ENCODE measurements around the gene EEF1E1. TPM values are rescaled to one million over a fixed set of nuclear protein-coding genes. Genes with fewer than 3 reads are reported as not detected.

EEF1E1 gene
- total RNA-seq, 4 donors from 2014 or later: 14.9 to 27.0 TPM; not detected in 2

DNA sequence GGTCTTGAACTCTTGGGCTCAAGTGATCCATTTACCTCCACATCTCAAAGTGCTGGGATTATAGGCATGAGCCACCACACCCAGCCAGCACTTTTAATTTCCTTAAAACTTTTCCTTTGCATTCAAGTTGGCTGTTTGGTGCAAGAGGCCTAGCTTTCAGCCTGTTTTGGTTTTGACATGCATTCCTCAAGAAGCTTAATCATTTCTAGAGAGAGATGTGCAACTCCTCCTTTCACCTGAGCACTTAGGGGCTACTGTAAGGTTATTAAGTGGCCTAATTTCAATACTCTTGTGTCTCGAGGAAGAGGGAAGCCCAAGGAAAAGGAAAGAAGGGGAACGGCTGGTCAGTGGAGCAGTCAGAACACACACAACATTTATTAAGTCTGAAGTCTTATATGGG is 24.4 kb downstream of the EEF1E1 start:
- H3K4me1 ChIP-seq: peaks cover 0 to 3% (median 0%) of the 10 kb centered on the region in 4 donors
- no peaks in the 10 kb centered on the region for H3K9me3 ChIP-seq
- DNase-seq: no peak
- WGBS, 2 donors (ENCODE audit: low coverage in 1 of 2): 61 to 80% methylated on average over 2 of the region's 2 CpGs
- intact Hi-C loops (cut with DNase I; ENCODE audit: low total_unique reads): no loop called here
- no peaks in the 10 kb centered on the region for H3K36me3 ChIP-seq
- in situ Hi-C loops (cut with MboI; ENCODE audit: low pct_ligation_motif_present in 1 of 4, low pct_unique_long_range_greater_than_20kb in 1 of 4, low sequenced_read_pairs in 3 of 4): no loop called here
- no peak overlapping the region for H3K27ac ChIP-seq
- H3K27me3 ChIP-seq: no peaks in the 10 kb centered on the region
- TF ChIP-seq, protein P1, sequence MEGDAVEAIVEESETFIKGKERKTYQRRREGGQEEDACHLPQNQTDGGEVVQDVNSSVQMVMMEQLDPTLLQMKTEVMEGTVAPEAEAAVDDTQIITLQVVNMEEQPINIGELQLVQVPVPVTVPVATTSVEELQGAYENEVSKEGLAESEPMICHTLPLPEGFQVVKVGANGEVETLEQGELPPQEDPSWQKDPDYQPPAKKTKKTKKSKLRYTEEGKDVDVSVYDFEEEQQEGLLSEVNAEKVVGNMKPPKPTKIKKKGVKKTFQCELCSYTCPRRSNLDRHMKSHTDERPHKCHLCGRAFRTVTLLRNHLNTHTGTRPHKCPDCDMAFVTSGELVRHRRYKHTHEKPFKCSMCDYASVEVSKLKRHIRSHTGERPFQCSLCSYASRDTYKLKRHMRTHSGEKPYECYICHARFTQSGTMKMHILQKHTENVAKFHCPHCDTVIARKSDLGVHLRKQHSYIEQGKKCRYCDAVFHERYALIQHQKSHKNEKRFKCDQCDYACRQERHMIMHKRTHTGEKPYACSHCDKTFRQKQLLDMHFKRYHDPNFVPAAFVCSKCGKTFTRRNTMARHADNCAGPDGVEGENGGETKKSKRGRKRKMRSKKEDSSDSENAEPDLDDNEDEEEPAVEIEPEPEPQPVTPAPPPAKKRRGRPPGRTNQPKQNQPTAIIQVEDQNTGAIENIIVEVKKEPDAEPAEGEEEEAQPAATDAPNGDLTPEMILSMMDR (IDR thresholded peaks at IDR 0.05): no peak
- TF ChIP-seq POLR2AphosphoS5 (IDR thresholded peaks at IDR 0.05): no peak
- TF ChIP-seq EP300 (IDR thresholded peaks at IDR 0.05; ENCODE audit: low read depth): no peak
- TF ChIP-seq POLR2A (IDR thresholded peaks at IDR 0.05): no peak
- no peak overlapping the region for H3K4me3 ChIP-seq

DNA sequence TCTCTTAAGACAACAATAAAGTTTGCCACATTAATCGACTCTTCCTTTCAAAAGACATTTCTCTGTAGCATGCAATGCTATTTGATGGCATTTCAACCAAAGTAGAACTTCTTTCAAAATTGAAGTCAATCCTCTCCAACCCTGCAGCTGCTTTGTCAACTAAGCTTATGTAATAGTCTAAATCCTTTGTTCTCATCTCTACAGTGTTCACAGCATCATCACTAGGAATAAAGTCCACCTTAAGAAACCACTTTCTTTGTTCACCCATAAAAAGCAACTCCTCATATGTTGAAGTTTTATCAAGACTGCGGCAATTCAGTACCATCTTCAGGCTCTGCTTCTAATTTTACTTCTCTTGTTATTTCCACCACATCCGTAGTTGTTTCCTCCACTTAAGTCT is 26.6 kb downstream of the EEF1E1 start:
- H3K4me3 ChIP-seq: no peak overlapping the region
- no peak for TF ChIP-seq EP300 (IDR thresholded peaks at IDR 0.05; ENCODE audit: low read depth)
- TF ChIP-seq POLR2A (IDR thresholded peaks at IDR 0.05): no peak
- H3K4me1 ChIP-seq: no peaks in the 10 kb centered on the region
- H3K27ac ChIP-seq: no peak overlapping the region
- DNase-seq: no peak
- no peaks in the 10 kb centered on the region for H3K9me3 ChIP-seq
- no peaks in the 10 kb centered on the region for H3K27me3 ChIP-seq
- intact Hi-C loops (cut with DNase I; ENCODE audit: low total_unique reads) (no loop called here), in situ Hi-C loops (cut with MboI; ENCODE audit: low pct_ligation_motif_present in 1 of 4, low pct_unique_long_range_greater_than_20kb in 1 of 4, low sequenced_read_pairs in 3 of 4) (no loop called here)
- H3K36me3 ChIP-seq: no peaks in the 10 kb centered on the region
- WGBS, 2 donors (ENCODE audit: low coverage in 1 of 2): 79 to 86% methylated on average over 3 of the region's 3 CpGs

DNA sequence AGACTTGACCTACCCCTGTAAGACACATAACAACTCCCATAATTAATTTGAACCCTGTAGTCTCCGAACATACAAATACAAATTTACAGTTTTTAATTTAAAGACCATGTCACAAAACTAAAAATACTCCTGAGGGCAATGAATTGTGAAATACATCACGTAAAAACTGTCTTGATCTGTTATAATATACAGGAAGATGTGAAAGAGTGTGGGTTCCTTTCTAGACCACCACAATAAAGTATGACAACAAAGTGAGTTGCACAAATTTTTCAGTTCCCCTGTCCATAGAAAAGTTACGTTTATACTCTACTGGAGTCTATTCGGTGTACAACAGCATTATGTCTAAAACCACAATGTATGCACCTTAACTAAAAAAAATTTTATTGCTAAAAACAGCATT is 27.2 kb downstream of the EEF1E1 start:
- WGBS, 2 donors (ENCODE audit: low coverage in 1 of 2): 91 to 96% methylated on average over 3 to 4 of the region's 4 CpGs
- intact Hi-C loops (cut with DNase I; ENCODE audit: low total_unique reads): no loop called here
- in situ Hi-C loops (cut with MboI; ENCODE audit: low pct_ligation_motif_present in 1 of 4, low pct_unique_long_range_greater_than_20kb in 1 of 4, low sequenced_read_pairs in 3 of 4): no loop called here

DNA sequence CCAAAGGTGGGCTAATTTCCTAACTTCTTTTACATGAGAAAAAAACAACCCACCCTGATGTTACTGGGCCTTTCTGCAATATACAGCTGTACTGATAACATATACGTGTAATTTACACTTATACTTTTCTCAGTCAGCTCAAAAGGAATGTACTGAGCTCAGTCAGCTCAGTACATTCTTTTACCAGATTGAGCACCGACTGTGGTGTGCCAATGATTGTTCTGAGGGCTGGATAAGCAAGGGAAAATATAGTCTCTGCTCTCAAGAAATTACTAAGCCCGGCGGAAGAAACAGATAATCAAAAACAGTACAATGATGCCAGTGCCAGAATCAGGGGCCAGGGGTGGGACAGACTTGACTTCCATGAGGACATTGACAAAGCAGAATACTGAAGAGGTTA is 28.1 kb downstream of the EEF1E1 start:
- H3K4me1 ChIP-seq: no peaks in the 10 kb centered on the region
- no peaks in the 10 kb centered on the region for H3K9me3 ChIP-seq
- H3K36me3 ChIP-seq: no peaks in the 10 kb centered on the region
- H3K27me3 ChIP-seq: no peaks in the 10 kb centered on the region
- TF ChIP-seq EP300 (IDR thresholded peaks at IDR 0.05; ENCODE audit: low read depth): no peak
- TF ChIP-seq POLR2AphosphoS5 (IDR thresholded peaks at IDR 0.05): no peak
- TF ChIP-seq POLR2A (IDR thresholded peaks at IDR 0.05): no peak
- TF ChIP-seq, protein P1 (IDR thresholded peaks at IDR 0.05): no peak
- H3K27ac ChIP-seq: no peak overlapping the region
- DNase-seq: no peak
- no peak overlapping the region for H3K4me3 ChIP-seq
- in situ Hi-C loops (cut with MboI; ENCODE audit: low pct_ligation_motif_present in 1 of 4, low pct_unique_long_range_greater_than_20kb in 1 of 4, low sequenced_read_pairs in 3 of 4): no loop called here
- 89 to 93% methylated on average over 3 to 4 of the region's 4 CpGs for WGBS, 2 donors (ENCODE audit: low coverage in 1 of 2)
- intact Hi-C loops (cut with DNase I; ENCODE audit: low total_unique reads): no loop called here

More for the DNA sequence above, 27.2 kb downstream of the EEF1E1 start:
- H3K36me3 ChIP-seq: no peaks in the 10 kb centered on the region
- TF ChIP-seq POLR2AphosphoS5 (IDR thresholded peaks at IDR 0.05) (no peak), EP300 (IDR thresholded peaks at IDR 0.05; ENCODE audit: low read depth) (no peak), POLR2A (IDR thresholded peaks at IDR 0.05) (no peak)
- TF ChIP-seq, protein P1 (IDR thresholded peaks at IDR 0.05): no peak
- no peak overlapping the region for H3K27ac ChIP-seq
- H3K4me3 ChIP-seq: no peak overlapping the region
- no peaks in the 10 kb centered on the region for H3K27me3 ChIP-seq
- no peaks in the 10 kb centered on the region for H3K9me3 ChIP-seq
- DNase-seq: no peak
- no peaks in the 10 kb centered on the region for H3K4me1 ChIP-seq

DNA sequence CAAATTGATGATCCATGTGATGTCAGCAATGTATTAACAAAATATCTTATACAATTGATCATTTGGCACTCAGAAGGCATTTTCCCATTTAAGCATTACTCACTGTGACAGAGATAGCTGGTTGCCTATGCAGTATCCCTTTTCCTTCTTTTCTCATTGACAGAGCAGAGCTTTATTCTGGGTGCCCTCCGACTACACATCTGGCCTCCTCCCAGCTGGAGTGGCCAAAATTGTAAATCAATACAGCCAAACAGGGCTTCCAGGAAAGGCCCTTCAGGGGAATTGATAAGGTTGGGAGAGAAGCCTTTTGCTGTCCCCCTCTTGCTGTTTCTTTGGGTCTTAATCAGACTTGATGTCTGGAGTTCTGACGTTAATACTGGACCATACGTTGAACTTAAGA is 28.6 kb downstream of the EEF1E1 start:
- Histone ChIP-seq H3K27me3 (no peaks in the 10 kb centered on the region), H3K9me3 (no peaks in the 10 kb centered on the region), H3K4me3 (no peak overlapping the region), H3K4me1 (no peaks in the 10 kb centered on the region), H3K27ac (no peak overlapping the region), H3K36me3 (no peaks in the 10 kb centered on the region)
- DNase-seq: no peak
- TF ChIP-seq EP300 (IDR thresholded peaks at IDR 0.05; ENCODE audit: low read depth): no peak
- TF ChIP-seq, protein P1 (IDR thresholded peaks at IDR 0.05): no peak
- no peak for TF ChIP-seq POLR2AphosphoS5 (IDR thresholded peaks at IDR 0.05)
- no peak for TF ChIP-seq POLR2A (IDR thresholded peaks at IDR 0.05)
- intact Hi-C loops (cut with DNase I; ENCODE audit: low total_unique reads) (no loop called here), in situ Hi-C loops (cut with MboI; ENCODE audit: low pct_ligation_motif_present in 1 of 4, low pct_unique_long_range_greater_than_20kb in 1 of 4, low sequenced_read_pairs in 3 of 4) (no loop called here)
- 80 to 84% methylated on average over 1 to 3 of the region's 3 CpGs for WGBS, 2 donors (ENCODE audit: low coverage in 1 of 2)

Data from transverse colon (tissue), 4 donors.